BLaER1 (cell line): ENCODE measurements around the gene CDH23.

Experiments used
- H3K27ac ChIP-seq: shearing (Covaris generic); formaldehyde crosslinking; 2 replicates; pipeline ENCODE4 v1.8.1; 2022
- H3K27me3 ChIP-seq: shearing (Covaris generic); formaldehyde crosslinking; 2 replicates; pipeline ENCODE4 v1.8.1; 2022
- H3K36me3 ChIP-seq: shearing (Covaris generic); formaldehyde crosslinking; 2 replicates; pipeline ENCODE4 v1.8.1; 2022
- H3K4me1 ChIP-seq: shearing (Covaris generic); formaldehyde crosslinking; 2 replicates; pipeline ENCODE4 v1.8.1; 2022
- H3K4me2 ChIP-seq: shearing (Covaris generic); formaldehyde crosslinking; 2 replicates; pipeline ENCODE4 v1.8.1; 2022
- H3K4me3 ChIP-seq: shearing (Covaris generic); formaldehyde crosslinking; 2 replicates; pipeline ENCODE4 v1.8.1; 2022
- H3K9ac ChIP-seq: shearing (Covaris generic); formaldehyde crosslinking; 2 replicates; pipeline ENCODE4 v1.8.1; 2022
- H3K9me3 ChIP-seq: shearing (Covaris generic); formaldehyde crosslinking; 2 replicates; pipeline ENCODE4 v1.8.1; 2022
- H4K20me1 ChIP-seq: shearing (Covaris generic); formaldehyde crosslinking; 2 replicates; pipeline ENCODE4 v1.8.1; 2022
- Cebpa-rat ChIP-seq: shearing (Covaris generic); IDR thresholded peaks from 2 replicates; pipeline ENCODE4 v1.8.1; 2022

Gene CDH23

DNA sequence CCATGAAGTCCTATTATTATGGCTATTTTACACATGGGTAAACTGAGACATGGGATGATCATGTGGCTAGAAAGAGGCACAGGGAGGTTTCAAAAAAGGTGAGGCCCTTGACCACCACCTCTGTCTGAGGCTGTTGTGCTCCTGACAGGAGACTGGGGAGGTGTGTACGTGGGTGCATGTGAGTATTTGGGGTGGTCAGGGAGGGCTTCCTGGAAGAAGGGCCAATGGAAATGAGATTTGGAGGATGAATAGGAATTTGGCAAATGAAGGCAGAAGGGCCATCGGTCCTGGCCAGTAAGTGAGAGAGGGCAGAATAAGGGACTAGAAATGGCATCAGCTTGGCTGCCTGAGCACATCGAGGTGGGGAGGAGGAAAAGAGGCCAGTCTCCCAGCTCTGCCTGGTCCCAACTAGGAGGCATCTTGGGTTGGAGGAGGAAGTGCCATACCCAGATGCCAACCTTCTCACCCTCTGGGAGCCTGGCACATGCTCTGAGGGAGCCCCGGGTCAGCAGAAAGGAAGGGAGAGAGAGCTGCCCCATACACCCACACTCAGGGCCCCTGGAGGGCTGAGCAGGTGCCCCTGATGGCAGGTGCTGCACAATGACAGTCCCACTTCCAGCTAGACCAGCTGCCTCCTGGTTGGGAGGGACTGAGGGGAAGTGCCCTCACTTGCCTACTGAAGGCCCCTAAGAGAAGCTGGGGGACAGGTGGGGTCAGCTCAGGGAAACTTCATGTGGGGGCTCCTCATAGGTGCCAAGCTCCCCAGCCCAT, 47.7 kb downstream of the CDH23 start:
- H3K27ac ChIP-seq, result no peak overlapping the region
- TF ChIP-seq Cebpa-rat, result no peak
- no peaks in the 10 kb centered on the region for H3K27me3 ChIP-seq
- no peaks in the 10 kb centered on the region for H3K36me3 ChIP-seq
- no peak overlapping the region for H3K4me2 ChIP-seq
- no peak overlapping the region for H3K9ac ChIP-seq
- H3K9me3 ChIP-seq, result no peaks in the 10 kb centered on the region
- H4K20me1 ChIP-seq, result no peaks in the 10 kb centered on the region
- H3K4me3 ChIP-seq, result no peak overlapping the region
- peaks cover 15% of the 10 kb centered on the region; the same call in 1 of the 2 replicates for H3K4me1 ChIP-seq

DNA sequence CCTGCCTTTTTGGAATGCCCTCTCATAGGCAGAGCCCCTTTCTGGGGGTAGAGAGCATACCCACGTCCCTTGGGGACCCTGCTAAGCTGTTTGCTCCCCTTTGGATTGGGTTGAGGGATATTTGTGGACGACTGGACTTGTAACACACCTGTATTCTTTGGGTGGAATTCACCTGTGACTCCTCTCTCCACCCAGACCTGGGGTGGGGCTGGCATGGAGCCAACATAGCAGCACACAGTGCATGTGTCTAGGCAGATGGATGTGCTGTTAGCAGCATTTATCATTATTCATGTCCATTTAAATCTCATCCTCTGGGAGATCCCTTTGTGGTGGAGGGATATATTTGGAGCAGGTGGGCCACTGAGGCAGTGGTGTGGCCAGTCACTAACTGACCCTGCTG, 51.0 kb downstream of the CDH23 start:
- no peaks in the 10 kb centered on the region for H3K9me3 ChIP-seq
- no peaks in the 10 kb centered on the region for H3K36me3 ChIP-seq
- no peak for TF ChIP-seq Cebpa-rat
- H4K20me1 ChIP-seq, result no peaks in the 10 kb centered on the region
- H3K27me3 ChIP-seq, result no peaks in the 10 kb centered on the region
- H3K4me3 ChIP-seq, result no peak overlapping the region
- no peak overlapping the region for H3K9ac ChIP-seq
- no peak overlapping the region for H3K27ac ChIP-seq
- H3K4me1 ChIP-seq, result 0 out of 2 replicates have a peak, but pooled peaks cover 8% of the 10 kb centered on the region
- H3K4me2 ChIP-seq, result no peak overlapping the region

DNA sequence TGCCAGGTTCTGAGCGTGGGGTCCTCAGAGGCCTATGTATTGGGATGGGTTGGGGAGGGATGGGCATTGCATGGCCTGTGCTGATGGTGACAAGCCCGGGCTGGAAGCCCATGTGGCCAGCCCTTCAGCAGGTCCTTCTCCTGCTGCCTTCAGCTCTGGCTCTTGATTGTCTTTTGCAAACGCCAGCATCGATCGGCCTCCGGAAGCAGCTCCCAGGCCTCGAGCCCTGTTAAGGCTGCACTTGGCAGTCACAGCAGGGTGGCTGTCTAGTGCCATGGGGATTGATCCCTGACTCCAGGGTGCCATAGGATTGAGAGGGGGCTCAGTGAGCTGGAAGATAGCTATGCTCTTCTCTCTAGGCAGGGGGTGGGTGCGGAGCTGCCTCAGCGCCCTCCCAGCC, 51.4 kb downstream of the CDH23 start:
- H3K4me1 ChIP-seq, result 0 out of 2 replicates have a peak, but pooled peaks cover 8% of the 10 kb centered on the region
- H3K4me3 ChIP-seq, result no peak overlapping the region
- H3K36me3 ChIP-seq, result no peaks in the 10 kb centered on the region
- no peak overlapping the region for H3K9ac ChIP-seq
- no peak overlapping the region for H3K27ac ChIP-seq
- TF ChIP-seq Cebpa-rat, result no peak
- no peak overlapping the region for H3K4me2 ChIP-seq
- H3K9me3 ChIP-seq, result no peaks in the 10 kb centered on the region
- no peaks in the 10 kb centered on the region for H4K20me1 ChIP-seq
- H3K27me3 ChIP-seq, result no peaks in the 10 kb centered on the region

DNA sequence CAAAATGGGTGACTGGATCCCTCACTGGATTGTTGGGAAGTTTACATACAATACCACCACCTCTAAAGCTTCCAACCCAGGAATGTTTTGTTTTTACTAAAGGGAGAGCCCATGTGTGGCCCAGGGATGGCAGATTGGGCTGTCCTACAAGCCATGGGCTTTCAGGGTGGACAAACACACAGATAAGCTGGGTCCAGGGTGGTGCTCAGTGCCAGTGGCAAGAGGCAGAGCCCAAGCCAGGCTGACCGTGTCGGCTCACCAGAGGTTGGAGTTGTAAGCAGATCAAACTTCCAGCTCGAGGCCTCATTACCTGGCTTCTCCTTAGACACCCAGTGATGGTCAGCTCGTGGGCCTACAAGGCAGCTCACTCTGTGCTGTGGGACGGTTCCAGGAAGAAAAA, 52.3 kb downstream of the CDH23 start:
- H3K4me1 ChIP-seq, result 0 out of 2 replicates have a peak, but pooled peaks cover 8% of the 10 kb centered on the region
- no peak overlapping the region for H3K27ac ChIP-seq
- H3K36me3 ChIP-seq, result no peaks in the 10 kb centered on the region
- H3K4me2 ChIP-seq, result no peak overlapping the region
- no peaks in the 10 kb centered on the region for H4K20me1 ChIP-seq
- H3K27me3 ChIP-seq, result no peaks in the 10 kb centered on the region
- no peak overlapping the region for H3K4me3 ChIP-seq
- no peak overlapping the region for H3K9ac ChIP-seq
- no peak for TF ChIP-seq Cebpa-rat
- H3K9me3 ChIP-seq, result no peaks in the 10 kb centered on the region

DNA sequence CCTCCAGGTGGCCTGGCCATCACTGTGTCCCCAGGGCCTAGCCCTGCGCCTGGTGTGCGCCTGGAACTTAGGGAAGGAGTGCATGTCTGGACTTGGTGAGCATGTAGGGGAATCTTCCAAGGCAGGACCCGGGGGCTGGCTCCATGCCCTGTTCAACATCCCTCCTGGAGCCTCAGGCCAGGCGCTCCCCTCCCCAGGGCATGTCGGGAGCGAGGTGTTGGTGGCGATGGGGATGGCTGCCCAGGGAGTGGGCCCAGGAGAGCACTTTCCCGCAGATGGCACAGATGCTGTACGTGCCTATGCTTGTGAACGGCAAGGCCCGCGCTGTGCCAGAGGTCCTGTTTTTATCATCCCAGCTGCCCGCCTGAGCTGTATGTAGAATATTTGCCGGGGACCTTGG, 55.0 kb downstream of the CDH23 start:
- TF ChIP-seq Cebpa-rat, result no peak
- Histone ChIP-seq H3K9ac (no peak overlapping the region), H4K20me1 (no peaks in the 10 kb centered on the region)

DNA sequence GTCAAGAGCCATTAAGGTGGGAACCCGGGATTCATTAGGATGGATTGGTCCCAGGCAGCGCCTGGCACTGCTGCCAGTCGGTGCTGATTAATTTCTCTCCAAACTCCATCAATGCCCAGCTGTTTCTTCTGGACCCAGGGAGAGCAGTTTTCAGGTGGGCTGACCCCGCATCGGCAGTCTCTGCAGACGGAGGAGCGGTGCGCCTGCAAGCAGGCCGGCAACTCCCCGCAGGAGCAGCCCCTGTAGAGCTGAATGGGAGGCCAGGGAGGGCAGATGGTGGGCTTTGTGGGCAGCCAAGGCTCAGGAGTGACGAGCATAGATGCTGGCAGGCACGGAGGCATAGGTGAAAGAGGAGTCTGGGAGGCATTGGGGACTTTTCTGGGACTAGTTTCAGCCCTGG, 56.5 kb downstream of the CDH23 start:
- no peak for TF ChIP-seq Cebpa-rat
- Histone ChIP-seq H3K4me3 (no peak overlapping the region), H3K27me3 (no peaks in the 10 kb centered on the region), H3K4me2 (no peak overlapping the region), H3K36me3 (no peaks in the 10 kb centered on the region), H3K27ac (no peak overlapping the region), H4K20me1 (no peaks in the 10 kb centered on the region), H3K4me1 (no peaks in the 10 kb centered on the region), H3K9ac (no peak overlapping the region), H3K9me3 (no peaks in the 10 kb centered on the region)

More for the DNA sequence above, 55.0 kb downstream of the CDH23 start:
- no peak overlapping the region for H3K27ac ChIP-seq
- no peaks in the 10 kb centered on the region for H3K27me3 ChIP-seq
- no peaks in the 10 kb centered on the region for H3K36me3 ChIP-seq
- H3K4me3 ChIP-seq, result no peak overlapping the region
- H3K4me1 ChIP-seq, result no peaks in the 10 kb centered on the region
- no peaks in the 10 kb centered on the region for H3K9me3 ChIP-seq
- H3K4me2 ChIP-seq, result no peak overlapping the region

DNA sequence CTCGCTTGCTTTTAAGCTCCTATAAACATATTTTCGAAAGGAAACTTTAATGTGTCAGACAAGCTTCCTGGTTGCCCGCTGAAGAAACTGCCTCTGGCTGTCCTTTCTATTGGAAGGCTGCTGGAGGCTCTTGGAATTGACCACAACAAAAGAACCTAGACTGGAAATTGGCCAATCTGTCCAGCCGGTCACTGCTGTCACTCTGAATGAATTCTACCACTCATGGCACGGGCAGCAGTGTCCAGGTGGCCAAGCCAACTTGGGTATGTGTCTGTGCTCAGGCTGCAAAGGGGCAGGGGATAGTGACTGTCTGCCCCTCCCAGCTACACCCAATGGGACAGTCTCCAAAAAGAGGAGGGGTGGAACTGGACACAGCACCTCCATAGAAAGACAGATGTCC, 57.6 kb downstream of the CDH23 start:
- Histone ChIP-seq H3K36me3 (no peaks in the 10 kb centered on the region), H3K4me1 (no peaks in the 10 kb centered on the region), H3K9me3 (no peaks in the 10 kb centered on the region), H3K27ac (no peak overlapping the region), H3K27me3 (no peaks in the 10 kb centered on the region), H3K9ac (no peak overlapping the region), H3K4me2 (no peak overlapping the region), H4K20me1 (no peaks in the 10 kb centered on the region), H3K4me3 (no peak overlapping the region)
- no peak for TF ChIP-seq Cebpa-rat

DNA sequence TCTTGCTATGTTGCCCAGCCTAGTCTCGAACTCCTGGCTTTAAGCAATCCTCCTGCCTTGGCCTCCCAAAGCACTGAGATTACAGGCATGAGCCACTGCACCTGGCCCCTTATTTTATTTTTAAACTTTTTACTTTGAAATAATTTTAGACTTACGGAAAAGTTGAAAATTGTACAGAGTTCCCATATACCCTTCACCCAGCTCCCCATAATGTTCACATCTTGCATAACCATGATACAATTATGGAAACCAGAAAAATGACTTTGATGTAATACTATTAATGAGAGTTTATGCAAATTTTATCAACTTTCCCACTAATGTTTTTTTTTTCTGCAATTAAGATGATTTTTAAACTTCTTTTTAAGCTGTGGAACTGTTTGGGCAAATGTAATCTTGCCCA, 58.3 kb downstream of the CDH23 start:
- TF ChIP-seq Cebpa-rat, result no peak
- Histone ChIP-seq H3K4me3 (no peak overlapping the region), H4K20me1 (no peaks in the 10 kb centered on the region), H3K27ac (no peak overlapping the region), H3K9ac (no peak overlapping the region), H3K4me1 (no peaks in the 10 kb centered on the region), H3K9me3 (no peaks in the 10 kb centered on the region), H3K27me3 (no peaks in the 10 kb centered on the region), H3K36me3 (no peaks in the 10 kb centered on the region), H3K4me2 (no peak overlapping the region)

DNA sequence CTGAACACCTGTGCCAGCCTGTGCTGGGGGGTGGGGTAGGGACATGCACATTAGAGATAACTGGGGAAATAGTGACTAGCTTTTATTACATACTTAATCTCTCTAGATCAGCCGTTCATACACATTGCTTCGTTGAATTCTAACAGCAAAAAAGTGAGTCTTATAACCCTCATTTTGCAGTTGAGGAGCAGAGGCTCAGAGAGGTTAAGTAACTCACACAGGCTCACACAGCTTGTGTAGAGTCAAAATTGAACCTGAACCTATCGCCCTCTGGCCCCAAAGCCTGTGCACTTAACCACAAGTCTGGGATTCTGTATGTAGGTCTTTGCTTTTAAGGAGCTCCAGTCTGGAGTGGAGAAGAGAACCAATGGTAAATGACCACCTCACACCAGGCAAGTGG, 59.9 kb downstream of the CDH23 start:
- Histone ChIP-seq H3K9me3 (no peaks in the 10 kb centered on the region), H3K4me3 (no peak overlapping the region), H3K9ac (no peak overlapping the region), H3K4me2 (no peak overlapping the region), H3K4me1 (no peaks in the 10 kb centered on the region), H3K27ac (no peak overlapping the region), H3K27me3 (no peaks in the 10 kb centered on the region), H4K20me1 (no peaks in the 10 kb centered on the region), H3K36me3 (no peaks in the 10 kb centered on the region)
- TF ChIP-seq Cebpa-rat, result no peak

DNA sequence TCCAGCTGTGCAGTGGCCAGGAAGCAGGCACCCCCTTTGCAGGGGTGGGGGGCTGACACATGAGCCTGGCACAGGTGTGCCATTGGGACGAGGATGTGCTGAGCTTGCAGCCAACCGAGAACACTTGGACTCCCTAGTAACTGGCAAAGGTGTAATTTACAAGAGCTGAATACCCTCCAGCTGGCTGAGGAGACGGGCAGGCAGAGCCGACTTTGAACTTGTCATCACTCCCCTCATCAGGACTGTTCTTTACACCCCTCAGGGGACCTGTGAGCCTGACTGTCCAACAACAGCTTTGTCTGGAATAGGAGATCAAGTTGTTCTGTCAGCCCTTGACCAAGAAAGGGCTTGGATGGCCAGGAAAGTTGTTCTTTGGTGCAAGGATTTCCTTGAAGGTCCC, 61.2 kb downstream of the CDH23 start:
- no peaks in the 10 kb centered on the region for H3K9me3 ChIP-seq
- H3K27ac ChIP-seq, result no peak overlapping the region
- H4K20me1 ChIP-seq, result no peaks in the 10 kb centered on the region
- no peak overlapping the region for H3K4me3 ChIP-seq
- H3K9ac ChIP-seq, result no peak overlapping the region
- H3K4me2 ChIP-seq, result no peak overlapping the region
- TF ChIP-seq Cebpa-rat, result no peak
- H3K27me3 ChIP-seq, result no peaks in the 10 kb centered on the region
- H3K36me3 ChIP-seq, result no peaks in the 10 kb centered on the region
- H3K4me1 ChIP-seq, result no peaks in the 10 kb centered on the region

DNA sequence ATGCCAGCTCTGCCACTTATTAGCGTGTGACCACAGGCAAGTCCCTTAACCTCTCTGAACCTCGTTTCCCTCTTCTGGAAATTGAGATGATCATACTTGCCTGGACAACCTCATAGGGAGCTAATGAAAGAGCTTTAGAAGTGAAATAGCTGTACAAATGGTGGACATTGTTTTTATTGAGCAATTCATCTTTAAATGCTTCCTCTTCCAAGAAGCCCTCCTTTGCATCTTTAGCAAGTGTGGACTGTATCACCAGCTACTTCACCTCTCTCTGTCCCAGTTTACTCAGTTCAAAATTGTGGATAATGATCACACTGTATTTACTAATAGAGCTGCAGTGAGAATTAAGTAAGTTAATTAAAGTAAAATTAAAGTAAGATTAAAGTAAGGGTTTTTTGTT, 61.7 kb downstream of the CDH23 start:
- H4K20me1 ChIP-seq, result no peaks in the 10 kb centered on the region
- no peak overlapping the region for H3K9ac ChIP-seq
- no peak overlapping the region for H3K4me3 ChIP-seq
- H3K4me1 ChIP-seq, result no peaks in the 10 kb centered on the region
- H3K27me3 ChIP-seq, result no peaks in the 10 kb centered on the region
- H3K36me3 ChIP-seq, result no peaks in the 10 kb centered on the region
- no peak overlapping the region for H3K4me2 ChIP-seq
- H3K9me3 ChIP-seq, result no peaks in the 10 kb centered on the region
- no peak overlapping the region for H3K27ac ChIP-seq
- TF ChIP-seq Cebpa-rat, result no peak
